DLD1 (cell line): ENCODE data around the gene EME2.
"Not testable (repeated sequence)": the region's sequence is repeated elsewhere in the genome, so short reads cannot be mapped to it uniquely, and the experiment has no call there.

ENCODE experiments used
- in situ Hi-C: cut with HindIII; loops from 2 replicates; pipeline ENCODE4 v1.10.0; 2017; ENCODE audit warnings: low sequenced_read_pairs

The EME2 gene, protein sequence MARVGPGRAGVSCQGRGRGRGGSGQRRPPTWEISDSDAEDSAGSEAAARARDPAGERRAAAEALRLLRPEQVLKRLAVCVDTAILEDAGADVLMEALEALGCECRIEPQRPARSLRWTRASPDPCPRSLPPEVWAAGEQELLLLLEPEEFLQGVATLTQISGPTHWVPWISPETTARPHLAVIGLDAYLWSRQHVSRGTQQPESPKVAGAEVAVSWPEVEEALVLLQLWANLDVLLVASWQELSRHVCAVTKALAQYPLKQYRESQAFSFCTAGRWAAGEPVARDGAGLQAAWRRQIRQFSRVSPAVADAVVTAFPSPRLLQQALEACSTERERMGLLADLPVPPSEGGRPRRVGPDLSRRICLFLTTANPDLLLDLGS

DNA sequence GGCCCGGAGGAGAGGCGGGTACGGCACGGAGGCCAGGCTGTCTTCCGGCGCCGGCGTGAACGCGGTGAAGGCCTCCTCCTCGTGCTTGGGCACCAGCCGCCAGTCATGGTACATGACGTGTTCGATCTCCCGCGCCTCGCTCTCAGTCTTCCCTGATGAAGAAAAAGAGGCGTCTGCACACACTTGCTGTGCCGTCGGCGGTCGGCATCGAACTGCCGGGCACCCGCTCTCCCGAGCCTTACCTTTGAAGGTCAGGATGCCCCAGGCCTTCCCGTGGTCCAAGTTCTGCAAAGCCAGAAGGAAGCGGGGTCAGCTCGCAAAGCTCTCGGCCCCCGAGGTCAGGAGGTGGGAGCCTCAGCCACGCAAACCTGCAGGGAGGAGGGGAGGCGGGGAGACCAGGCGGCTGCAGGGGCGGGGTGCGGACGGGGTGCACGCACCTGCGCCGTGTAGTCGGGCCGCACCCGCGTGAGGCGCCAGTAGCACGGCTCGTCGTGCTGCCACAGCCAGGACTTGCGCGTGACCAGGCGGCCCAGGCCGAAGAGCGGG, at the start of gene EME2:
EME2 (plus strand) TSS at position 449 of the 546 bp plus-strand sequence. CDS start 418 bp downstream, outside the sequence.
- in situ Hi-C loops = no loop called here

DNA sequence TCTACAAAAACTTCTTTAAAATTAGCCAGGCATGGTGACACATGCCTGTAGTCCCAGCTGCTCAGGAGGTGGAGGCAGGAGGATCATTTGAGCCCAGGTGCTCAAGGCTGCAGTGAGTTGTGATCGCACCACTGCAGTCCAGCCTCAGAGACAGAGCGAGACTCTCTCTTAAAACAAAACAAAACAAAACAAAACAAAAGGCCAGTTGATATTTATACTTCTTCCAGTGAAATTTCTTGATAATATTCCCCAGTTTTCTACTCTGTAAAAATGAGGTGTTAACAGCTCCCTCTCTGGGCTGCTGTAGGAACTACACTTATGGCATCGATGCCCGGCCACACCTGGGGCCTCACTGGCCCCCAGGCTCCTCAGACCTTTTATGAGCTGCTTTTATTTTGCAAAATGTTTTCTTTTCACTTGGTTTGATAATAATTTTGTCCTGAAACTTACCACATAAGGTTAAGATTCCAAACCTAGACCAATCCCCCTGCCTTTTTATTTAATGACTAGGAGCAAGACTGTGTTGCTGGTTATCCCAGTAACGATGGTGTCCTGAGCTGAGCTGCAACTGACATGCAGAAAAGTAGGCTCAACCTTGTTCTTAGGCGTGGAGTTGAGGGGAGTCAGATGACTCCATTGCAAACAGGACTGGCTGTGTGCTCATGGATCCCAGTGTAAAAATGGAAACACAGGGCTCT, 49.0 kb upstream of the EME2 start:
- in situ Hi-C loops = no loop called here

DNA sequence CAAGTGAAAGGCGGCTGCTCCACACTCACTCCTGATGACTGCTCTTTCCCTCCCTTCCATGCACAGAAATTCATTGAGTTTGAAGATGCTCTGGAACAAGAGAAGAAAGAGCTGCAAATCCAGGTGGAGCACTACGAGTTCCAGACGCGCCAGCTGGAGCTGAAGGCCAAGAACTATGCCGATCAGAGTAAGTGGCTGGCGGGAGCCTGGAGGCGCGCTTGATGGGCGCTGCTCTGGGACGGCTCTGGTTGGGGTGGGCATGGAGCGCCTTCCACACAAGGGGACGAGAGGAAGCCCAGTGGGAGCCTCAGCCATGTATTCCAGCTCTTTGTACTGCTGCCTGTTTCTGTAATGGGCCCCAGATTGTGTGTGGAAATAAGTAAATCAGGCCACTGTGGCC, 48.1 kb upstream of the EME2 start:
- in situ Hi-C loops = no loop called here

DNA sequence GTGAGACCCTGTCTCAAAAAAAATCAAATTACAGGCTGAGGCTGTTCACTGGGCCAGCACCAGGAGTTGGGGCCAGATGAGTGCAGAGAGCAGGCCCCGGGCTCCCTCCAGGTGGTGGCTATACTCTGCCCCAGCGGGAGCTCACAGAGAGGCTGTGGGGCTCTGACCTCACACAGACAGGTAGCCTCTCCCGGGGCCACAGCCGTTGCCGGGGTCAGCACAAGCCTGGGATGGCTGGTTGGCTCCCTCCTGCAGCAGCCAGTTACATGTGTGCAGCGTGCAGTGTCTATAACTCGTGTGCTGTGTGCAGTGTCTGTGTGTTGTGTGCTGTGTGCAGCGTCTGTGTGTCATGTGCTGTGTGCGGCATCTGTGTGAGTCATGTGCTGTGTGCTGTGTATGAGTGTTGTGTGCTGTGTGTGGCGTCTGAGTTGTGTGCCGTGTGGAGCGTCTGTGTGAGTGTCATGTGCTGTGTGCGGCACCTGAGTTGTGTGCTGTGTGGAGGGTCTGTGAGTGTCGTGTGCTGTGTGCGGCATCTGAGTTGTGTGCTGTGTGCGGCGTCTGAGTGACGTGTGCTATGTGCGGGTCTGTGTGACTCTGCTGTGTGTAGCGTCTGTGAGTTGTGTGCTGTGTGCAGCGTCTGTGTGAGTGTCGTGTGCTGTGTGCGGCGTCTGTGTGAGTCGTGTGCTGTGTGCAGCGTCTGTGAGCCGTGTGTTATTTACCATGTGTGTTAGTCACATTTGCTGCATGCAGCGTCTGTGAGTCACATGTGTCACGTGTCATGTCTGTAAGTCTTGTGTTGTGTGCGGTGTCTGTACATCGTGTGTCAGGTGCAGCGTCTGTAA, 45.7 kb upstream of the EME2 start:
- in situ Hi-C loops = no loop called here

DNA sequence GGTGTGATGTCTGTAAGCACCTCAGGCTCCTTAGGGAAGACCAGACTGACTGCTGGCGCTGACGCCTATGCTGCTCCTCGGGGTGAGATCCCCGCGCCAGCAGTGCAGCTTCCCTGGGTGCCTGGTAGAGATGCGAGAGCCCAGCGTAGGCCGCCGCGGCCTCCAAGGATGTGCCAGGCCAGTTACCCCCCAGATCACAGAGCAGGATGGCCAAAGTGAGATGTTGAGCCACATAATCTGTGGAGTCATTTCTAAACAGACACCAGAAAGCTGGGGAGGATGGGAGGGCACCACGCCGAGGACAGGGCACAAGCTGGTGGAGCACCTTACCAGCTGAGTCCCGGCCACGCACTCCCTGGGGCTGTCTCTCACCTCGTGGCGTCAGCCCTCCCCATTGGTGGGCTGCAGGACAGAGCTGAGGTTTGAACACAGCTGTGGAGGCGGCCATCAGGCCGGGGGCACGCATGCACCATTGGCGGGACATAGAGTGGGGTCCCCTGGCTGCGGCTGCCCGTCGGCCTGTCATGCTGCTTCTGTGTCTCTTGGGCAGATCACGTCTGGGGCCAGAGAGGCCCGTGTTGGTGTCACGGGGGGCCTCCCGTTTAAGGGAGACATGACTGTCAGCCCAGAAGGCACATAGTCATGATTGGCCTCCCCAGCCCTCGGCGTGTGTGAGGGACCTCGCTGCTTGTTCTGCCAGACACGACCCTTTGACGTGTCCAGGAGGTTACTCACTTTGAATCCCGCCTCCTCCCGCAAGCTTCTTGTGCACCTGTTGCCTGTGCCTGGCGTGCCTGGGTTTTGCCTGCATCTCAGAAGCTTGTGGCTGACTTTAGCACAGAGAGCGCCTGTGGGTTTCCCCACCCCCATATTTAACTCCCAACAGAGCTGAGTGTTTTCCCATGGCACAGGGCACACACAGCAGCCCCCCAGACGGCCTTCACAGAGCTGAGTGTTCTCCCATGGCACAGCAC, 44.7 kb upstream of the EME2 start:
- in situ Hi-C loops = no loop called here

DNA sequence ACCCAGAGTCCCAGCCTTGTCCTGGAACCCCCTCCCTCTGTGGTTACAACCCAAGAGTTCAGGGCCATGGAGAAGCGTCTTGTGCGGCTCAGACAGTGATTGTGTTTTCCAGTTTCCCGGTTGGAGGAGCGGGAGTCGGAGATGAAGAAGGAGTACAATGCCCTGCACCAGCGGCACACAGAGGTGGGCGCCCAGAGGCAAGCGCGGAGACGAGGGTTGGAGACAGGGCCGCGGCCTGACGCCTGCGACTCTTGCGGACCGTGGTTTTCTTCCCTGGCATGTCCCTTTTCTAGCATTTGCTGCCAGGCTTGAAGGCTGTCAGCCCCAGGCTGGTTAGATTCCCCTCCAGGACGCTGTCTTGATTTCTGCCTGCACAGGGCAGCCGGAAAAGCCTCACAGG, 43.6 kb upstream of the EME2 start:
- in situ Hi-C loops = no loop called here

DNA sequence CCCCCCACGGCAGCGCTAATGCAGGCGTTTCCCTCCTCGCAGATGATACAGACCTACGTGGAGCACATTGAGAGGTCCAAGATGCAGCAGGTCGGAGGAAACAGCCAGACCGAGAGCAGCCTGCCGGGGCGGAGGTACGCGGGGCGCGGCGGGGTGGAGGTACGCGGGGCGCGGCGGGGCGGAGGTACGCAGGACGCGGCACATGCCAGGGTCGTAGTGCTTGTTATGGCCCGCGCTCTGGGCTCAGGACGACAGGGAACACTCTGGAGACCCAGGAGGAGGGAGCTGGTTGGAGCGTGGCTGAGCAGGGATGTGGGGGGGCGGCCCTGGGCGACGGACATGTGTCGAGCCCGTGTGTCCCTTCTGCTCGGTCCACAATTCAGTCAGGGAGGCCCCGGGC, 43.2 kb upstream of the EME2 start:
- in situ Hi-C loops = no loop called here

DNA sequence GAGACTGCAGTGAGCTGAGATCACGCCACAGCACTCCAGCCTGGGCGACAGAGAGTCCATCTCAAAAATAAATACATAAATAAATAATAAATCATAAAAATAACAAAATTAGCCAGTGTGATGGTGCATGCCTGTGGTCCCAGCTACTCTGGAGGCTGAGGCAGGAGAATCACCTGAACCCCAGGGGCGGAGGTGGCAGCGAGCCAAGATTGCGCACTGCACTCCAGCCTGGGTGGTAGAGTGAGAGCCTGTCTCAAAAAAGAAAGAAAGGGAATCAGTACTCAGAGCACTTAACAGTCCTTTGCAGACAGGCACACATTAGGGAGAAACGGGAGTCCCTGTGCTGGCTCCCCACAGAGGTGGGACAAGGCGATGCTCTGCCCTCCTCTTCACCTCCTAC, 41.5 kb upstream of the EME2 start:
- in situ Hi-C loops = no loop called here

DNA sequence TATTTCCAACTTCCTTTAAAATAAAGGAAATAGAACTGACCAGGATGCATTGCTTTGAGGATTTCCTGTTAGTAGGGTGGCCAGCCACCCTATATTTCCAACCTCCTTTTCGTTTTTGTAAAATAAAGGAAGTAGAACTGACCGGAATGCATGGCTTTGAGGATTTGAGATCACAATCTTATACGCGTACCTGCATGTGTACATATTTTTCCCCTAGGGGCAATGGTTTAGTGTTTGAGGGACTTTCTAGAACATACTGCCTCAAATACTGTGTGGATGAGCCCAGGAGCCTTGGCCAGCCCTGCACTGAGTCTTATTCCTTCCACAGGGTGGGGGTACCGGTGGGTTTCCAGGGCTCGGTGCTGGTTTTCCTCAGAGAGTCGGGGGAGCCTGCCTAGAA, 41.0 kb upstream of the EME2 start:
- in situ Hi-C loops = no loop called here

DNA sequence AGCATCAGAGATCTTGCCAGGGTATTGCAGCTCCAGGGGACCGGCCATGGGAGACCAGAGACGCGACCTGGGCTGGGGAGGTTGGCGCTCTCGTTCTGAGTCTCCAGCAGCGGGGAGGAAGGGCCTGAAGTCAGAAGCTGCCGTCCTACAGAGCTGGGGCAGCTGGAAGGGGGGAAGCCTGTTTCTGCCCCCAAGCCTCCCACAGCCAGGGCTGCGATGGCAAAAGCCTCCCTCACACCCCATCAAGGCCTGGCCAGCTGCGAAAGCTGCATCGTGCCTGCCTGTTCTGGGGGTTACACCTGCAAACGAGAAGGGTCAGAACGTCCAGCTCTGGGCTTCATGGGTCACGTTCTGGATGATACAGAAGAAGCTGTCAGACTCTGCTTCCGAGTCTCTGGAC, 40.5 kb upstream of the EME2 start:
- in situ Hi-C loops = no loop called here

DNA sequence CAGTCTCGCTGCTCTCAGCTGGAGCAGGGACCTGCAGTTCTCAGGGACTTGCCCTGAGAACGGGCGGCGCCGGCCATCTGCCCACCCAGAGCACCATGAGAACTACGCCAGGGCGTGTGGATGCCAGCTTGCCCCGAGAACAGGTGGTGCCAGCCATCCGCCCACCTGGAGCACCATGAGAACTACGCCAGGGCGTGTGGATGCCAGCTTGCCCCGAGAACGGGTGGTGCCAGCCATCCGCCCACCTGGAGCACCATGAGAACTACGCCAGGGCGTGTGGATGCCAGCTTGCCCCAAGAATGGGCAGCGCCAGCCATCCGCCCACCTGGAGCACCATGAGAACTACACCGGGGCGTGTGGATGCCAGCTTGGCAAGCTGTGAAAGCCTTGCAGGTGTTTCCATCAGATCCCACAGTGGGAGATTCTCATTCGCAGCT, 40.0 kb upstream of the EME2 start:
- in situ Hi-C loops = not testable (repeated sequence)

DNA sequence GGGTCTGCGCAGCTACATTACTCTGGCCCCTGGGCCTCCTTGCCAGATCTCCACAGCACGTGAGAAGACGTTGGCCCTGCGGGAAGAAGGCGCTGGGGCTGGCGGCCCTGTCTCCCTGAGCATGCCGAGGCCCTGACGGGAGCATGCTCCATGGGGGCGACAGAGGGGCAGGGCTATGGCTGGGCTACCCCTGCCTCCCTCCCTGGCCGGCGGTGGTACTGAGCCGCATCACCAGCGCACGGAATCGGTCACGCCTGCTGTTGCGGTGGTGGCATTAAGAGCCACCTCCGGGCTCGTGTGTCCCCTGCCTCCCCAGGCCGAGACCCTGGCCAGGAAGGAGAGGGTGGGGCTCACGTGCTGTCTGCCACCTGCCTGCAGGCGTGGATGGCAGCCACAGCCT, 38.5 kb upstream of the EME2 start:
- in situ Hi-C loops = no loop called here

DNA sequence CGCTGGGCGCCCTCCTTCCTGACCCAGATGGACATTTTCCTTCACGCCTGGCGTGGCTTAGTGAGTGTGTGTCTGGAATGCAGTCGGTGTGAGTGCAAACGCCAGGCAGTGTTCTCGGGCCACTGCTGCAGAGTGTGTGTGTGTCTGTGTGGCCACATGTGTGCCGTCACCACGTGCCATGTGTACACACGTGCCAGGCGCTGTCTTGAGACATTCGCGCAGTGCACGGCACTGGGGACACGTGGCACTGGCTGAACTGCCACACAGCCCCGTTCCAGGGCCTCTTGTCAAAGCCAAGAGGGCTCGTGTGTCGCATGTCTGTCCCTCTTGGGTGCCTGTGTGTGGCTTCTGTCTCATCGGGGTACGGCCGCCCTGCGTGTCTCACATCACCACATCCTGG, 37.8 kb upstream of the EME2 start:
- in situ Hi-C loops = no loop called here

DNA sequence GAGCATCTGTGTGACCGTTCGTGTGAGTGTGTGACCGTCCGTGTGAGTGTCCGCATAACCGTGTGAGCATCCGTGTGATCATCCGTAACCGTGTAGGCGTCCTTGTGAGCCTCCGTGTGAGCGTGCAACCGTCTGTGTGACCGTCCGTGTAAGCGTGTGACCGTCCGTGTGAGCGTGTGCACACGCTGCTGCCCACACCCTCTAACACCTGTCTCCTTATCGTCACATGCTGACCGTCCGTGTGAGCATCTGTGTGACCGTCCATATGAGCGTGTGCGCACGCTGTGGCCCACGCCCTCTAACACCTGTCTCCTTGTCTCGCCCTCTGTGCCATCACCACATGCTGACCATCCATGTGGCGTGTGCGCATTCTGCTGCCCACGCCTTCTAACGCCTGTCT, 32.4 kb upstream of the EME2 start:
- in situ Hi-C loops = no loop called here

DNA sequence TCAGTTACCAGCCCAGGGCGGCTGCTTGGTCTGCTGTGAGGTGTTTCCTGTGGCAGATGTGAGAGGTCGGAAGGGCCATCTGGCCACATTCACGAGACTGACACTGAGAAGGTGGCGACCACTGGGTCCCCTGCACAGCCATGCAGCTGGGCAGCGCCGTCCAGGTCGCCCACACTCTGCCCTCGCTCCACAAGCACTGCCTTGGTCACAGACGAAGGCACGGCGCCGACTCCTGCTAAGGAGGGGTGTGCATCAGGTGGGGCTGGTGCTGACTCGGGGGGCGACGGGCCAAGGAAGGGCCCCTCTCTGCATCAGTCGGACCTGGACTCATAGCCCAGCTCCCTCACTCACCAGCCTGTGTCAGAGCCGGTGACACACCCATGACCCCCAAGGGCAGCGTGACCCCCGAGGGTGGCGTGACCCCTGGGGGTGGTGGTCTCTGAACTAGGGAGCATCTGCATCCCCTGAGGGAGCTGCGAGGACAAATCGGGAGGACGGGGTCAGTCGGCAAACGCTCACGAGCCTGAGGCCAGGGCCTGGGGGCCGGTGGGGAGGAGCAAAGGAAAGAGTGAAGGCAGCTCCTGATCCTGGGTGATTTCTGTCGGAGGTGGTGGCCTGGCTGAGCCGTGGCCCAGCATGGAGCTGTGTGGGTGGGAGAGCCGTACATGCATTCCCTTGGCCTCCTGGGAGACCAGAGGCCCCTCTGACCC, 31.7 kb upstream of the EME2 start:
- in situ Hi-C loops = no loop called here

DNA sequence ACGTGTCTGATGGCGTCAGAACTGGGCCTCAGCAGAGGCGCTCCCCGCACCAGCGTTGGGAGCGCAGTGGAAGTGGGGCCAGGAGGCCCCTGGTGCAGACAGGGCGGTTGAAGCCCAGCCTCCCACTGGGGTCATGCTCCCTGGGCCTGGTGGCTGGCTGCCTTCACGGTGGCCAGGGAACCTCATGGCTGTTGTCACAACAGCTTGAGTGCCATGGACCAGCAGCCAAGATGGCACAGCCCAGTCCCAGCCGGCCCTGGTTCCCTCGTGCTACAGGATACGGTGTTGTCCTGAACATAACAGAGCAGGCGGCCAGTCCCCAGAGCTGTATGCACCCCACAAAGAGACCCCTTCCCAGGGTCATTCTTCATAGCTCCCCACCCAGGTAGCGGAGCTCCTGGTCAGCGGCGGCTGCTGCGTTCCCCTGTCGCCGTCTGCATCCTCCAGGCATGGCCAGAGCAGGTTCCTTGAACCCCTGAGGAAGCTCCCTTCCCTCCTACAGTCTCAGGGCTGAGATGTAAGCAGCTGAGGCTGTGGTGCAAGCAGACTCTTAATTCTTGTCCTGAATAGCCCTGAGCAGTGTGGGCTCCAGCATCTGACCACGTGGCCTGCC, 31.0 kb upstream of the EME2 start:
- in situ Hi-C loops = no loop called here

DNA sequence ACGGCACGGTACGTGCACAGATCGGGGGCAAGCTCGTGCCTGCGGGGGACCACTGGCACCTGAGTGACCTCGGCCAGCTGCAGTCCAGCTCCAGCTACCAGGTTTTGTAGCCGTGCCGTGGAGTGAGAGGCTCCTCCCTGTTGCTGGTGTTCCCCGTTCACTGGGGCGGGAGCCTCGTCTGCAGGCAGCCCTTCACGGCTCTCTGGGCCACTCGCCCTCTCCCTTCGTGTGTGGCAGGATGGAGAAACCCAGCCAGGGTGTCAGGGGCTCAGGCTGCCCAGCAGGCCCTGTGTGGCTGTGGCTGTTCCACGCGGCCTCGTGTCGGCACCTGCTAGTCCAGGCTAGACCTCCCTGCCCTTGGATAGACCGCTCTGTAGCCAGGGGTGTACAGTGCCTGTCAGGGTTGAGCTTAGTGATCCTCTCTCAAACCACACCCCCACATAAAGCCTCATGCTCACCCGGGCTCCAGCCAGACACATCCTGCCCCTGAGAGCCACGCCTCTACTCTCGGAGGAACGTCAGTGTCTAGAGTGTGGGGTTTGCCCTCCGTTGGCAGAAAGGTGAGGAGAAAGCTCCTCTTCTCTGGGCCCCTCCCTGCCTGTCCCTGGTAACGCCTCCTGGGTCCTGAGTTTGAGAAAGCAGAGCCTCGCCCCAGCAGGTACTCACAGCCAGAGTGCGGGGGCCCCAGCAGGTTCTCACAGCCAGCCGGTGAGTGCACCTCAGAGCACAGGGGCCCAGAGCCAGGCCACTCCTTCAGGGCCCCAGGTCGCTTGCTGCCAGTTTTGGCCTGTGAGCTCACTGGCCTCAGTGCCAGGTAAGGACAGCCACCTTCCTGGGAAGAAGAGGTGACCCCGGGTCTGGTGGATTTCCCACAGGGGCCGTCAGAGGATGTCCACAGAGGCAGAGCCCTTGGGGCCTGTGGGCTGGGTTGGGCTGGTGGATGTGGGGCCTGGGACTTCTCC, 29.0 kb upstream of the EME2 start:
- in situ Hi-C loops = no loop called here

DNA sequence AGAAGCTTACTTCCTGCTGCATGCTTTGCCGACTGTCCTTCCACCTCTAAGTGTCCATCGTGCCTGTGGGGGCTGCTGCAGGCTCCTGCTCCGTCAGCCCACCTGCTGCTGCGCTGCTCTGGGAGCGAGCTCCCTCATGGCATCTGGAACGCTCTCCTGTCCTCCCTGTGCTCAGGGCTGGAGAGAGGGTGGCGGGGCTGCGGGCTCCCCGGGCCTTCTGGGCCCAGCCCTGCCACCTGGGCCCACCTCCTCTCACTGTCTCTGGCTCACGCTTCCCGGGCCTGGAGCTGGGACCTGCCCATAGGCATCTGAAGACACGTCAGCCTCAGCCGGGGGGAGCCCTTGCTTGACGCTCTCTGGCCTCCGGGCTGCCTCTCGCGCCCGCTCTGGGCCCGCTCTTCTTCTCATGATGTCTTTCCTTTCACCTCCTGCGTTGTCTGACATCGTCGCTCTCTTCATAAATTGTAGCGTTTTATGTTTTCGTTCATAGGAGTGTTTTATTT, 28.2 kb upstream of the EME2 start:
- in situ Hi-C loops = no loop called here
